Ishikawa (cell line): ENCODE measurements around the gene RGSL1.

Source experiments
- CEBPB ChIP-seq: IDR thresholded peaks from 2 replicates; pipeline ENCODE4 v1.6.1; 2012
- CREB1 ChIP-seq: IDR thresholded peaks from 2 replicates; pipeline ENCODE4 v1.6.1; 2012; ENCODE audit warnings: low read depth
- EGR1 ChIP-seq: IDR thresholded peaks from 2 replicates; pipeline ENCODE4 v1.6.1; 2012
- EP300 ChIP-seq: IDR thresholded peaks from 2 replicates; pipeline ENCODE4 v1.6.1; 2012; ENCODE audit warnings: borderline replicate concordance
- FOXM1 ChIP-seq: IDR thresholded peaks from 2 replicates; pipeline ENCODE4 v1.6.1; 2012; ENCODE audit warnings: low read depth, borderline replicate concordance
- RAD21 ChIP-seq: IDR thresholded peaks from 2 replicates; pipeline ENCODE4 v1.6.1; 2012; ENCODE audit warnings: low read depth
- TAF1 ChIP-seq: IDR thresholded peaks from 2 replicates; pipeline ENCODE4 v1.6.1; 2012; ENCODE audit warnings: low read depth, mild to moderate bottlenecking
- YY1 ChIP-seq: IDR thresholded peaks from 2 replicates; pipeline ENCODE4 v1.6.1; 2012; ENCODE audit warnings: low read depth
- TF ChIP-seq, protein P1 (sequence below): IDR thresholded peaks from 2 replicates; pipeline ENCODE4 v1.6.1; 2012; ENCODE audit warnings: low read depth, mild to moderate bottlenecking
- TF ChIP-seq, protein P2 (sequence below): IDR thresholded peaks from 2 replicates; pipeline ENCODE4 v1.6.1; 2012

DNA sequence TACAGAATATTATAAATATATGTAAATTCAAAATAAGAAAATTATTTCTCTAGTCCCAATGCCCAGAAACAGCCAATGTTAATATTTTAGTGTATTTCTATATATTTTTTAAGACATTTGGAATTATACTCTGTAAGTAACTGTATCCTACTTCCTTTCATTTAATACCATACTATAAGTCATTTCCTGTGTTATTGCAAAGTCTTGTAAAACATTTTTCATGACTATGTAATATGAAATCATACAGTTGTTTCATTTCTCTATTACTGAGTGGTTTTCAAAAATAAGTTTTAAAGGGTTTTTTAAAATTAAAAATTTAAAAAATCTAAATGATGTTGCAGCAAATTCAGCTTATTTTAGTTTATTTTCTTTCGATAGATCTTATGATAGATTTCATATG lies 137.1 kb downstream of the RGSL1 start:
- no peak for TF ChIP-seq CEBPB
- no peak for TF ChIP-seq EGR1
- no peak for TF ChIP-seq CREB1
- no peak for TF ChIP-seq EP300
- TF ChIP-seq, protein P1, sequence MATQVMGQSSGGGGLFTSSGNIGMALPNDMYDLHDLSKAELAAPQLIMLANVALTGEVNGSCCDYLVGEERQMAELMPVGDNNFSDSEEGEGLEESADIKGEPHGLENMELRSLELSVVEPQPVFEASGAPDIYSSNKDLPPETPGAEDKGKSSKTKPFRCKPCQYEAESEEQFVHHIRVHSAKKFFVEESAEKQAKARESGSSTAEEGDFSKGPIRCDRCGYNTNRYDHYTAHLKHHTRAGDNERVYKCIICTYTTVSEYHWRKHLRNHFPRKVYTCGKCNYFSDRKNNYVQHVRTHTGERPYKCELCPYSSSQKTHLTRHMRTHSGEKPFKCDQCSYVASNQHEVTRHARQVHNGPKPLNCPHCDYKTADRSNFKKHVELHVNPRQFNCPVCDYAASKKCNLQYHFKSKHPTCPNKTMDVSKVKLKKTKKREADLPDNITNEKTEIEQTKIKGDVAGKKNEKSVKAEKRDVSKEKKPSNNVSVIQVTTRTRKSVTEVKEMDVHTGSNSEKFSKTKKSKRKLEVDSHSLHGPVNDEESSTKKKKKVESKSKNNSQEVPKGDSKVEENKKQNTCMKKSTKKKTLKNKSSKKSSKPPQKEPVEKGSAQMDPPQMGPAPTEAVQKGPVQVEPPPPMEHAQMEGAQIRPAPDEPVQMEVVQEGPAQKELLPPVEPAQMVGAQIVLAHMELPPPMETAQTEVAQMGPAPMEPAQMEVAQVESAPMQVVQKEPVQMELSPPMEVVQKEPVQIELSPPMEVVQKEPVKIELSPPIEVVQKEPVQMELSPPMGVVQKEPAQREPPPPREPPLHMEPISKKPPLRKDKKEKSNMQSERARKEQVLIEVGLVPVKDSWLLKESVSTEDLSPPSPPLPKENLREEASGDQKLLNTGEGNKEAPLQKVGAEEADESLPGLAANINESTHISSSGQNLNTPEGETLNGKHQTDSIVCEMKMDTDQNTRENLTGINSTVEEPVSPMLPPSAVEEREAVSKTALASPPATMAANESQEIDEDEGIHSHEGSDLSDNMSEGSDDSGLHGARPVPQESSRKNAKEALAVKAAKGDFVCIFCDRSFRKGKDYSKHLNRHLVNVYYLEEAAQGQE = no peak
- TF ChIP-seq RAD21 = no peak
- no peak for TF ChIP-seq TAF1
- TF ChIP-seq YY1 = no peak
- TF ChIP-seq, protein P2, sequence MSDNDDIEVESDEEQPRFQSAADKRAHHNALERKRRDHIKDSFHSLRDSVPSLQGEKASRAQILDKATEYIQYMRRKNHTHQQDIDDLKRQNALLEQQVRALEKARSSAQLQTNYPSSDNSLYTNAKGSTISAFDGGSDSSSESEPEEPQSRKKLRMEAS = no peak
- TF ChIP-seq FOXM1 = no peak
